HepG2 (cell line): ENCODE results near the gene PLXNB2. TPM values are rescaled to one million over a fixed set of nuclear protein-coding genes. Genes with fewer than 3 reads are reported as not detected.
A peak's percentile ranks its signal among the peaks of the same experiment; 100 is the strongest.

Experiments
- ATF1 ChIP-seq: IDR thresholded peaks from 2 replicates; pipeline ENCODE4 v1.6.1; 2016; ENCODE audit warnings: mild to moderate bottlenecking, control low read depth
- ATM ChIP-seq: fragments of 450-650 bp; IDR thresholded peaks from 2 replicates; pipeline ENCODE4 v1.7.1; 2017; ENCODE audit warnings: mild to moderate bottlenecking, borderline replicate concordance
- HMGA1 ChIP-seq: sonication (generic); formaldehyde crosslinking; conservative IDR thresholded peaks from 2 replicates; pipeline ENCODE4 v1.4.0; 2020; ENCODE audit warnings: missing genetic modification reagents
- MBNL3 ChIP-seq: fragments of 250-450 bp; sonication (Bioruptor Pico); conservative IDR thresholded peaks from 2 replicates; pipeline ENCODE4 v1.8.0; 2022; ENCODE audit warnings: mild to moderate bottlenecking, inconsistent platforms
- MYC ChIP-seq: sonication (generic); formaldehyde crosslinking; IDR thresholded peaks from 2 replicates; pipeline ENCODE4 v1.9.0; 2021; ENCODE audit warnings: missing genetic modification reagents, borderline replicate concordance
- NFKBIZ ChIP-seq: IDR thresholded peaks from 2 replicates; pipeline ENCODE4 v1.6.1; 2018; ENCODE audit warnings: missing genetic modification reagents, missing compliant biosample characterization
- PRPF4 ChIP-seq: fragments of 200-400 bp; formaldehyde crosslinking; IDR thresholded peaks from 2 replicates; pipeline ENCODE4 v1.6.1; 2016; ENCODE audit warnings: low read length, low read depth; ENCODE audit not compliant: poor library complexity, severe bottlenecking
- RFXANK ChIP-seq: IDR thresholded peaks from 2 replicates; pipeline ENCODE4 v1.6.1; 2016
- SP2 ChIP-seq: sonication (generic); formaldehyde crosslinking; IDR thresholded peaks from 2 replicates; pipeline ENCODE4 v1.5.1; 2020; ENCODE audit warnings: mild to moderate bottlenecking, missing genetic modification reagents
- THYN1 ChIP-seq: sonication (generic); formaldehyde crosslinking; IDR thresholded peaks from 2 replicates; pipeline ENCODE4 v1.8.1; 2023; ENCODE audit warnings: low read depth, mild to moderate bottlenecking, moderate library complexity, missing genetic modification reagents, borderline replicate concordance
- ZBTB3 ChIP-seq: sonication (generic); formaldehyde crosslinking; IDR thresholded peaks from 2 replicates; pipeline ENCODE4 v1.4.0; 2020; ENCODE audit warnings: low read depth, mild to moderate bottlenecking, moderate library complexity, missing genetic modification reagents, borderline replicate concordance
- ZKSCAN8 ChIP-seq: IDR thresholded peaks from 2 replicates; pipeline ENCODE4 v1.6.1; 2016; ENCODE audit warnings: borderline replicate concordance, missing genetic modification reagents, missing compliant biosample characterization
- ZNF343 ChIP-seq: sonication (generic); formaldehyde crosslinking; IDR thresholded peaks from 2 replicates; pipeline ENCODE4 v1.4.0; 2020; ENCODE audit warnings: mild to moderate bottlenecking, missing genetic modification reagents
- polyA plus RNA-seq, 8 experiments: library from polyadenylated mRNA; depleted of rRNA in 3 of 8; stranded (reverse) in 7 of 8; unstranded in 1 of 8; fragments of >200 nt; fragmentation: Illumina TruSeq in 4 of 8; extraction: Trizol in 4 of 8; gene quantifications; 2 replicates each; pipeline versions ENCODE4 v1.2.1 to v1.2.3, GENCODE V29; 2011 to 2016; ENCODE audit warnings: low read depth in 4 of 8, missing spikeins in 1 of 8, mixed read lengths in 1 of 8; ENCODE audit not compliant: insufficient read depth in 1 of 8
- total RNA-seq, 5 experiments: library from RNA; depleted of rRNA; stranded (reverse); fragments of >200 nt; fragmentation: Illumina TruSeq; extraction: Trizol; gene quantifications; 2 replicates each; pipeline ENCODE4 v1.2.3, GENCODE V29; 2016; ENCODE audit warnings: low read depth in 1 of 5
- TF ChIP-seq, protein P1 (sequence below): IDR thresholded peaks from 2 replicates; pipeline ENCODE4 v1.6.1; 2012; ENCODE audit warnings: low read length, improper control_type of control experiment
- TF ChIP-seq, protein P2 (sequence below): sonication (generic); formaldehyde crosslinking; IDR thresholded peaks from 2 replicates; pipeline ENCODE4 v1.4.0; 2020; ENCODE audit warnings: missing genetic modification reagents, low read depth, mild to moderate bottlenecking, borderline replicate concordance
- TF ChIP-seq, protein P3 (sequence below): sonication (generic); formaldehyde crosslinking; IDR thresholded peaks from 2 replicates; pipeline ENCODE4 v1.8.0; 2022; ENCODE audit warnings: low read depth, missing genetic modification reagents
- TF ChIP-seq, protein P4 (sequence below), 2 experiments: sonication (generic) in 1 of 2; formaldehyde crosslinking in 1 of 2; IDR thresholded peaks; 2 replicates each; pipeline versions ENCODE4 v1.4.0 to v1.6.1; 2018 to 2020; ENCODE audit warnings: missing genetic modification reagents in 2 of 2, borderline replicate concordance in 1 of 2, low read depth in 1 of 2, mild to moderate bottlenecking in 1 of 2, missing biosample characterization in 1 of 2
- TF ChIP-seq, protein P5 (sequence below): sonication (generic); formaldehyde crosslinking; IDR thresholded peaks from 2 replicates; pipeline ENCODE4 v1.4.0; 2020; ENCODE audit warnings: mild to moderate bottlenecking, missing genetic modification reagents

Gene PLXNB2
- total and polyA plus RNA-seq, 2 of the 13 experiments (the other 11 are each of a cell fraction or from before 2014, with no cell fraction given): 32.6 to 68.9 TPM

GRCh38 chr22:50244420-50245213 lies 62.8 kb downstream of the PLXNB2 start, which contains the start of gene TUBGCP6 (continued):
- TF ChIP-seq, protein P1, sequence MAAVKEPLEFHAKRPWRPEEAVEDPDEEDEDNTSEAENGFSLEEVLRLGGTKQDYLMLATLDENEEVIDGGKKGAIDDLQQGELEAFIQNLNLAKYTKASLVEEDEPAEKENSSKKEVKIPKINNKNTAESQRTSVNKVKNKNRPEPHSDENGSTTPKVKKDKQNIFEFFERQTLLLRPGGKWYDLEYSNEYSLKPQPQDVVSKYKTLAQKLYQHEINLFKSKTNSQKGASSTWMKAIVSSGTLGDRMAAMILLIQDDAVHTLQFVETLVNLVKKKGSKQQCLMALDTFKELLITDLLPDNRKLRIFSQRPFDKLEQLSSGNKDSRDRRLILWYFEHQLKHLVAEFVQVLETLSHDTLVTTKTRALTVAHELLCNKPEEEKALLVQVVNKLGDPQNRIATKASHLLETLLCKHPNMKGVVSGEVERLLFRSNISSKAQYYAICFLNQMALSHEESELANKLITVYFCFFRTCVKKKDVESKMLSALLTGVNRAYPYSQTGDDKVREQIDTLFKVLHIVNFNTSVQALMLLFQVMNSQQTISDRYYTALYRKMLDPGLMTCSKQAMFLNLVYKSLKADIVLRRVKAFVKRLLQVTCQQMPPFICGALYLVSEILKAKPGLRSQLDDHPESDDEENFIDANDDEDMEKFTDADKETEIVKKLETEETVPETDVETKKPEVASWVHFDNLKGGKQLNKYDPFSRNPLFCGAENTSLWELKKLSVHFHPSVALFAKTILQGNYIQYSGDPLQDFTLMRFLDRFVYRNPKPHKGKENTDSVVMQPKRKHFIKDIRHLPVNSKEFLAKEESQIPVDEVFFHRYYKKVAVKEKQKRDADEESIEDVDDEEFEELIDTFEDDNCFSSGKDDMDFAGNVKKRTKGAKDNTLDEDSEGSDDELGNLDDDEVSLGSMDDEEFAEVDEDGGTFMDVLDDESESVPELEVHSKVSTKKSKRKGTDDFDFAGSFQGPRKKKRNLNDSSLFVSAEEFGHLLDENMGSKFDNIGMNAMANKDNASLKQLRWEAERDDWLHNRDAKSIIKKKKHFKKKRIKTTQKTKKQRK: no peak
- TF ChIP-seq, protein P2, sequence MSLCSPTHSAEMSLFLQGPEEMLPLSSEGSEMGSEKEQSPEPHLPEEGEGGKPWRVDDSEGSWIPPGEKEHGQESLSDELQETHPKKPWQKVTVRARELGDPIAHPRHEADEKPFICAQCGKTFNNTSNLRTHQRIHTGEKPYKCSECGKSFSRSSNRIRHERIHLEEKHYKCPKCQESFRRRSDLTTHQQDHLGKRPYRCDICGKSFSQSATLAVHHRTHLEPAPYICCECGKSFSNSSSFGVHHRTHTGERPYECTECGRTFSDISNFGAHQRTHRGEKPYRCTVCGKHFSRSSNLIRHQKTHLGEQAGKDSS (CRISPR knock-in tag): peak; percentile 90
- TF ChIP-seq ZNF343 (CRISPR knock-in tag) (no peak), MYC (CRISPR knock-in tag) (peak; percentile 81), PRPF4 (no peak), SP2 (CRISPR knock-in tag) (peak; percentile 81), ATF1 (CRISPR knock-in tag) (peak; percentile 99), ZBTB3 (0 out of 2 replicates have a peak, but pooled peaks have one; percentile 62), ZKSCAN8 (peak; percentile 86; the same call in 1 of the 2 replicates), HMGA1 (CRISPR knock-in tag) (no peak), THYN1 (CRISPR knock-in tag) (no peak), NFKBIZ (0 out of 2 replicates have a peak, but pooled peaks have one; percentile 84), ATM (no peak), RFXANK (0 out of 2 replicates have a peak, but pooled peaks have one; percentile 47), MBNL3 (CRISPR knock-in tag) (no peak)
- TF ChIP-seq, protein P3, sequence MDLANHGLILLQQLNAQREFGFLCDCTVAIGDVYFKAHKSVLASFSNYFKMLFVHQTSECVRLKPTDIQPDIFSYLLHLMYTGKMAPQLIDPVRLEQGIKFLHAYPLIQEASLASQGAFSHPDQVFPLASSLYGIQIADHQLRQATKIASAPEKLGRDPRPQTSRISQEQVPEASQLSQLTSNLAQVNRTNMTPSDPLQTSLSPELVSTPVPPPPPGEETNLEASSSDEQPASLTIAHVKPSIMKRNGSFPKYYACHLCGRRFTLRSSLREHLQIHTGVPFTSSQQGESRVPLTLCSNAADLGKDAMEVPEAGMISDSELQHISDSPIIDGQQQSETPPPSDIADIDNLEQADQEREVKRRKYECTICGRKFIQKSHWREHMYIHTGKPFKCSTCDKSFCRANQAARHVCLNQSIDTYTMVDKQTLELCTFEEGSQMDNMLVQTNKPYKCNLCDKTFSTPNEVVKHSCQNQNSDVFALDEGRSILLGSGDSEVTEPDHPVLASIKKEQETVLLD: peak; percentile 69
- TF ChIP-seq, protein P4, sequence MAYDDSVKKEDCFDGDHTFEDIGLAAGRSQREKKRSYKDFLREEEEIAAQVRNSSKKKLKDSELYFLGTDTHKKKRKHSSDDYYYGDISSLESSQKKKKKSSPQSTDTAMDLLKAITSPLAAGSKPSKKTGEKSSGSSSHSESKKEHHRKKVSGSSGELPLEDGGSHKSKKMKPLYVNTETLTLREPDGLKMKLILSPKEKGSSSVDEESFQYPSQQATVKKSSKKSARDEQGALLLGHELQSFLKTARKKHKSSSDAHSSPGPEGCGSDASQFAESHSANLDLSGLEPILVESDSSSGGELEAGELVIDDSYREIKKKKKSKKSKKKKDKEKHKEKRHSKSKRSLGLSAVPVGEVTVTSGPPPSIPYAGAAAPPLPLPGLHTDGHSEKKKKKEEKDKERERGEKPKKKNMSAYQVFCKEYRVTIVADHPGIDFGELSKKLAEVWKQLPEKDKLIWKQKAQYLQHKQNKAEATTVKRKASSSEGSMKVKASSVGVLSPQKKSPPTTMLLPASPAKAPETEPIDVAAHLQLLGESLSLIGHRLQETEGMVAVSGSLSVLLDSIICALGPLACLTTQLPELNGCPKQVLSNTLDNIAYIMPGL (CRISPR knock-in tag; IDR thresholded peaks at IDR 0.05; ENCODE audit: borderline replicate concordance in 1 of 2, low read depth in 1 of 2): peak in 1 of 2 experiments; percentile 90
- TF ChIP-seq, protein P5, sequence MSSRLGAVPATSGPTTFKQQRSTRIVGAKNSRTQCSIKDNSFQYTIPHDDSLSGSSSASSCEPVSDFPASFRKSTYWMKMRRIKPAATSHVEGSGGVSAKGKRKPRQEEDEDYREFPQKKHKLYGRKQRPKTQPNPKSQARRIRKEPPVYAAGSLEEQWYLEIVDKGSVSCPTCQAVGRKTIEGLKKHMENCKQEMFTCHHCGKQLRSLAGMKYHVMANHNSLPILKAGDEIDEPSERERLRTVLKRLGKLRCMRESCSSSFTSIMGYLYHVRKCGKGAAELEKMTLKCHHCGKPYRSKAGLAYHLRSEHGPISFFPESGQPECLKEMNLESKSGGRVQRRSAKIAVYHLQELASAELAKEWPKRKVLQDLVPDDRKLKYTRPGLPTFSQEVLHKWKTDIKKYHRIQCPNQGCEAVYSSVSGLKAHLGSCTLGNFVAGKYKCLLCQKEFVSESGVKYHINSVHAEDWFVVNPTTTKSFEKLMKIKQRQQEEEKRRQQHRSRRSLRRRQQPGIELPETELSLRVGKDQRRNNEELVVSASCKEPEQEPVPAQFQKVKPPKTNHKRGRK (CRISPR knock-in tag): 0 out of 2 replicates have a peak, but pooled peaks have one; percentile 53
